Smooth muscle cell (in vitro differentiated cells): ENCODE data around the gene IFIT1B. TPM values are rescaled to one million over a fixed set of nuclear protein-coding genes. Genes with fewer than 3 reads are reported as not detected.

Experiments used
- DNase-seq: peaks from one replicate; lab custom pipeline; 2025; ENCODE audit not compliant: unreplicated experiment; lab: John Stamatoyannopoulos, UW
- H2AFZ ChIP-seq: fragments of 200-600 bp; sonication (generic); 2 replicates; pipeline ENCODE4 v1.6.0; 2016; ENCODE audit warnings: antibody characterized with exemption, low read depth, mild to moderate bottlenecking
- H3F3A ChIP-seq: fragments of 200-600 bp; sonication (generic); 2 replicates; pipeline ENCODE4 v1.6.0; 2017; ENCODE audit warnings: antibody characterized with exemption, low read depth
- H3K27ac ChIP-seq: fragments of 200-600 bp; sonication (generic); 2 replicates; pipeline ENCODE4 v1.5.1; 2016; ENCODE audit warnings: low read depth, mild to moderate bottlenecking
- H3K27me3 ChIP-seq: fragments of 200-600 bp; sonication (generic); 2 replicates; pipeline ENCODE4 v1.6.1; 2016; ENCODE audit warnings: low read depth, mild to moderate bottlenecking
- H3K36me3 ChIP-seq: fragments of 200-600 bp; sonication (generic); 2 replicates; pipeline ENCODE4 v1.5.1; 2016; ENCODE audit warnings: low read depth
- H3K4me1 ChIP-seq: fragments of 200-600 bp; sonication (generic); 2 replicates; pipeline ENCODE4 v1.5.1; 2016; ENCODE audit warnings: low read depth
- H3K4me2 ChIP-seq: fragments of 200-600 bp; sonication (generic); 2 replicates; pipeline ENCODE4 v1.6.0; 2016; ENCODE audit warnings: mild to moderate bottlenecking
- H3K4me3 ChIP-seq: fragments of 200-600 bp; sonication (generic); 2 replicates; pipeline ENCODE4 v1.5.1; 2016; ENCODE audit warnings: mild to moderate bottlenecking
- H3K79me2 ChIP-seq: fragments of 200-600 bp; sonication (generic); 2 replicates; pipeline ENCODE4 v1.6.0; 2016; ENCODE audit warnings: low read depth, mild to moderate bottlenecking
- H3K9ac ChIP-seq: fragments of 200-600 bp; sonication (generic); 2 replicates; pipeline ENCODE4 v1.6.0; 2016; ENCODE audit warnings: low read depth
- H3K9me3 ChIP-seq: fragments of 200-600 bp; sonication (generic); replicated peaks from 2 replicates; pipeline ENCODE4 v1.5.1; 2016; ENCODE audit warnings: low read depth
- H4K20me1 ChIP-seq: fragments of 200-600 bp; sonication (generic); 2 replicates; pipeline ENCODE4 v1.6.0; 2016; ENCODE audit warnings: low read depth
- WGBS: methylation state at CpG from one replicate; pipeline ENCODE4 v1.1.7; 2016; ENCODE audit warnings: low lambda C conversion rate; 5-methylcytosine and 5-hydroxymethylcytosine counted together
- polyA plus RNA-seq: library from polyadenylated mRNA; unstranded; fragments of >200 nt; fragmentation: Nextera tagmentation; extraction: Ambion mirVana; gene quantifications from 2 replicates; pipeline ENCODE4 v1.2.1, GENCODE V29; 2016
- total RNA-seq: library from RNA; depleted of rRNA; stranded (reverse); fragments of >200 nt; gene quantifications from 2 replicates; pipeline ENCODE4 v1.2.3, GENCODE V29; 2014
- TF ChIP-seq, protein P1 (sequence below): fragments of 200-600 bp; sonication (generic); IDR thresholded peaks from 2 replicates; pipeline ENCODE4 v1.5.1; 2017; ENCODE audit warnings: borderline replicate concordance, mild to moderate bottlenecking, antibody characterized with exemption; ENCODE audit not compliant: insufficient read depth, poor library complexity, severe bottlenecking

Gene IFIT1B
- total and polyA plus RNA-seq, 2 experiments from 2014 or later: not detected

DNA sequence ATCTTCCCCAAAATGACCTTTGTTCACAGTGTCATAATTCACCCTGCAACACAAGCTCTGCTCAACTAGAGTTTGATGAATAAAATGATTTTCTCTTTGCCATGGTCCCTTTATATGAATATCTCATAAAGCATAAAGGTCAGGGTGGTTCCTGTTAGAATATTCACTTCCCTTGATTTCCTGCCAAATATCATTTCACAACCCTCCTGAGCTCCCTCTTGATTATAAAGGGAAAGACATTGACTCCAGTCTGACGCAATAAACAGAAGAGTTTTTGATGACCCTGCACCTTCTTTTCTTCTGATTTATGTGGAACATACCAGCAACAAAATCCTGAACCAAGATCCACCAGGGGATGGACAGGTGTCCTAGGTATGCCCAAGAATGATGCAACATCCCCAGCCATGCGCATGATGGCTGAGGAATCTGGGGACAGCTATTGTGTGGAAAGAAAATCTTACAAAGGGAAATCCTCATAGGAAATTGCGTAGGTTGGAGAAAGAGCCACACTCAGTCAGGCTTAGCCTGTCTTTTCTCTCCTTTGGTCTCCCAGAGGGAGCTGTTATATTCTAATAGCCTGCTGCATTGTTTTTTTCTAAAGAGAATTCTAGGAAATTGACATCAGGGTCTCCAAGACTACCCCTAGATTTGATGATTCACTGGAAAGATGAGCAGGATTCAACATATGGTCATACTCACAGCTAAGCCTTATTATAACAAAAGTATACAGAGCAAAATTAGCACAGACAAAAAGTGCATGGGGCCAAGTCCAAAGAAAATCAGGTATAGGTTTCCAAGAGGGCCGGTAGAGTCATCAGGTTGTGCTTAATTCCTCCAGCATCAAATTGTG, 31.2 kb upstream of the IFIT1B start:
- H3K9me3 ChIP-seq: no peaks in the 10 kb centered on the region
- H3K4me2 ChIP-seq: no peak overlapping the region
- no peak overlapping the region for H2AFZ ChIP-seq
- H3F3A ChIP-seq: peaks cover 18% of the 10 kb centered on the region
- no peak for DNase-seq
- H4K20me1 ChIP-seq: no peaks in the 10 kb centered on the region
- no peak overlapping the region for H3K9ac ChIP-seq
- no peaks in the 10 kb centered on the region for H3K27me3 ChIP-seq
- no peaks in the 10 kb centered on the region for H3K79me2 ChIP-seq
- H3K4me1 ChIP-seq: peaks cover 50% of the 10 kb centered on the region
- H3K36me3 ChIP-seq: no peaks in the 10 kb centered on the region
- H3K4me3 ChIP-seq: no peak overlapping the region
- 78% methylated on average over 4 of the region's 4 CpGs for WGBS
- peak overlapping the region; percentile 99 for H3K27ac ChIP-seq
- TF ChIP-seq, protein P1, sequence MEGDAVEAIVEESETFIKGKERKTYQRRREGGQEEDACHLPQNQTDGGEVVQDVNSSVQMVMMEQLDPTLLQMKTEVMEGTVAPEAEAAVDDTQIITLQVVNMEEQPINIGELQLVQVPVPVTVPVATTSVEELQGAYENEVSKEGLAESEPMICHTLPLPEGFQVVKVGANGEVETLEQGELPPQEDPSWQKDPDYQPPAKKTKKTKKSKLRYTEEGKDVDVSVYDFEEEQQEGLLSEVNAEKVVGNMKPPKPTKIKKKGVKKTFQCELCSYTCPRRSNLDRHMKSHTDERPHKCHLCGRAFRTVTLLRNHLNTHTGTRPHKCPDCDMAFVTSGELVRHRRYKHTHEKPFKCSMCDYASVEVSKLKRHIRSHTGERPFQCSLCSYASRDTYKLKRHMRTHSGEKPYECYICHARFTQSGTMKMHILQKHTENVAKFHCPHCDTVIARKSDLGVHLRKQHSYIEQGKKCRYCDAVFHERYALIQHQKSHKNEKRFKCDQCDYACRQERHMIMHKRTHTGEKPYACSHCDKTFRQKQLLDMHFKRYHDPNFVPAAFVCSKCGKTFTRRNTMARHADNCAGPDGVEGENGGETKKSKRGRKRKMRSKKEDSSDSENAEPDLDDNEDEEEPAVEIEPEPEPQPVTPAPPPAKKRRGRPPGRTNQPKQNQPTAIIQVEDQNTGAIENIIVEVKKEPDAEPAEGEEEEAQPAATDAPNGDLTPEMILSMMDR: no peak

DNA sequence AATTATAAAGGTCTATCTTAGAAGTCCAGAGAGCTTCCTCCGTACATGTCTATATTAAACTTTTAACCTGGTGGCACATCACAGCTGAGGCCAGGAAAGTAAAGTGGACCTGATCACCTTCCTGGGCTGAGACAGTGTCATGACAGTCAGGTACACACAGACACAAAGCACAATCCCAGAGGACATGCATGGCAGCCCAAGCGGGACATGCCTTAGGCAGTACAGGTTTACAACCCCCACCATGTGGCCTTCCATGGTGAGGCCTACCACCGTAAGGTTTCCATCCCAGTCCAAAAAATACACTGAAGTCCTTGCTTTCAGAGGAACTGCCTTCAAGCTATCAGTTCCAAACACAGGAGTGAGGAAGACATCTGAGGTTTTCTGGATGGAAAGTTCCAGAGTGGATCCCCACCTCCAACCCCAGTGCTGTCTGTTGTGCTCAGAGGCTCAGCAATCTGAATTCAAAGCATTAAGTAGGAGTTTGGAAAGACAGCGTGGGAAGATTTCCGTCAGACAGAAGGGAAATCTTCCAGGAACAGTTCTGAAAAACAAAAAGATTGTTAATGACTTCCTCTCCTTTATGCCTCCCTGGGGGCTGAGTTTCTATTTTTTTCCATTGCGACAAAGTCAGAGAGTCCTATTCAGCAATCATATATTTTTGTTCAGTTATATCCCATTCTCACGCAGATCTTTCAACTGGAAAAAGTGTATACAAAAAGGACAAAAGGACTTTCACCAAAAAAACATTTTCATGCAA, 30.0 kb upstream of the IFIT1B start:
- Histone ChIP-seq H2AFZ (peak overlapping the region; percentile 73), H3K4me1 (peaks cover 52% of the 10 kb centered on the region)

DNA sequence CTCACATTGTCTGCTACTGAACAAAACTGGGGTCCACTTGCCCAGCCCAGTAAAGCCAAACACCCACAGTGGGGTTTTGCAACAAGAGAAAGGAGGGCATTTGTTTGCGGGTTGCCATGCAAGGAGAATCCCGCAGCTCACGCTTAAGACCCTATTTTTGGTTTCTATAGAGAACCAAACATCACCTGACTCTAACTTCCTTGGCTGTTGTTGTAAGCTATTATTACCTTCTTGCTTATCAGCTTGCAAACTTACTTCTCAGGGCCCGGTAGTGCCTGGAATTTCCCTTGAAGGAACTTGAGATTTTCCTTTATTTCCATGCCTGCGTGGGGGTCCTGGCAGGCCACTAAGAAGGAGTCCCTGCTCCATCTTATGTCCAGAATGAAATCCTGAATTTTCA, 29.4 kb upstream of the IFIT1B start:
- 53% methylated on average over 5 of the region's 5 CpGs for WGBS
- Histone ChIP-seq H3K4me2 (peak overlapping the region; percentile 32), H3K4me3 (no peak overlapping the region), H3F3A (peaks cover 21% of the 10 kb centered on the region), H2AFZ (no peak overlapping the region), H3K9me3 (no peaks in the 10 kb centered on the region), H3K4me1 (peaks cover 52% of the 10 kb centered on the region), H3K9ac (no peak overlapping the region), H3K27me3 (no peaks in the 10 kb centered on the region), H4K20me1 (no peaks in the 10 kb centered on the region), H3K36me3 (no peaks in the 10 kb centered on the region), H3K27ac (peak overlapping the region; percentile 99), H3K79me2 (no peaks in the 10 kb centered on the region)
- TF ChIP-seq, protein P1: no peak
- DNase-seq: no peak

More for the DNA sequence above, 30.0 kb upstream of the IFIT1B start:
- no peak for DNase-seq
- Histone ChIP-seq H3K4me2 (peak overlapping the region; percentile 32), H3K4me3 (no peak overlapping the region), H3K79me2 (no peaks in the 10 kb centered on the region), H3K36me3 (no peaks in the 10 kb centered on the region), H3F3A (peaks cover 18% of the 10 kb centered on the region), H3K27me3 (no peaks in the 10 kb centered on the region), H4K20me1 (no peaks in the 10 kb centered on the region), H3K27ac (peak overlapping the region; percentile 99), H3K9me3 (no peaks in the 10 kb centered on the region), H3K9ac (peak overlapping the region; percentile 9)
- 56% methylated on average over 7 of the region's 7 CpGs for WGBS
- TF ChIP-seq, protein P1: no peak
